HepG2 (cell line): Measurements from ENCODE around the gene ZC3H7B. TPM values are rescaled to one million over a fixed set of nuclear protein-coding genes. Genes with fewer than 3 reads are reported as not detected.

Experiments
- ATAC-seq: fragments of 200-7000 bp; cut with Tn5 transposase; 3 replicates; pipeline ENCODE4 v1.9.1; 2020; ENCODE audit warnings: mild to moderate bottlenecking, moderate library complexity
- BruUV-seq: library from RNA; stranded (reverse); fragments of 400-500 nt; replicated peaks from 2 replicates; lab custom pipeline; 2021; lab: Mats Ljungman, UMichigan
- CTCF ChIA-PET: fragments of 300-600 bp; formaldehyde crosslinking; extraction: SDS; loops from one replicate; lab custom pipeline; 2021; ENCODE audit warnings: low total read pairs, inconsistent platforms, low intra/inter-chr PET ratio; lab: Yijun Ruan, JAX
- POLR2A ChIA-PET: fragments of 350-600 bp; sonication (Branson Sonifier 250); formaldehyde crosslinking; loops from one replicate; lab custom pipeline; 2020; ENCODE audit warnings: antibody characterized with exemption, inconsistent platforms; lab: Yijun Ruan, JAX
- DNase-seq: peaks from one replicate; pipeline ENCODE4 v3.0.0-alpha.2; 2015; ENCODE audit warnings: low spot score
- FAIRE-seq: peaks from 3 replicates; lab custom pipeline; 2011; peaks lifted over from hg19 to GRCh38; lab: Jason Lieb, UNC
- H2AFZ ChIP-seq: one replicate; pipeline ENCODE4 v1.6.1; 2011; ENCODE audit warnings: low read length, inconsistent platforms
- H3K27ac ChIP-seq: fragments of 300-600 bp; 3 replicates; pipeline ENCODE4 v1.8.0; 2011; ENCODE audit warnings: mixed run types, mild to moderate bottlenecking, mixed read lengths, low read length, inconsistent platforms; ENCODE audit not compliant: insufficient read depth; ENCODE audit errors: extremely low read length
- H3K27me3 ChIP-seq, 2 experiments: fragments of 200-600 bp in 1 of 2; 2 replicates in 1 of 2; 3 replicates in 1 of 2; pipeline versions ENCODE4 v1.6.0 to v1.8.0; 2011; ENCODE audit warnings: low read length in 2 of 2, mild to moderate bottlenecking in 2 of 2, moderate library complexity in 2 of 2, inconsistent platforms in 1 of 2; ENCODE audit not compliant: insufficient read depth in 2 of 2, control insufficient read depth in 1 of 2
- H3K36me3 ChIP-seq, 2 experiments: fragments of 200-600 bp in 1 of 2; replicated peaks in 1 of 2; 2 replicates in 1 of 2; 3 replicates in 1 of 2; pipeline versions ENCODE4 v1.5.1 to v1.8.0; 2011; ENCODE audit warnings: low read length in 2 of 2, inconsistent platforms in 1 of 2; ENCODE audit not compliant: insufficient read depth in 2 of 2, control insufficient read depth in 1 of 2
- H3K4me1 ChIP-seq: 2 replicates; pipeline ENCODE4 v1.5.1; 2012; ENCODE audit warnings: low read length, inconsistent platforms; ENCODE audit not compliant: insufficient read depth
- H3K4me2 ChIP-seq: 2 replicates; pipeline ENCODE4 v1.6.0; 2011; ENCODE audit warnings: low read depth, low read length, inconsistent platforms
- H3K4me3 ChIP-seq, 3 experiments: fragments of 200-600 bp in 1 of 3; sonication (generic), shearing (Covaris generic) in 1 of 3; replicated peaks in 1 of 3; 2 replicates each; pipeline ENCODE4 v1.5.1; 2011 to 2016; ENCODE audit warnings: low read length in 3 of 3, inconsistent platforms in 2 of 3, low read depth in 2 of 3, mild to moderate bottlenecking in 2 of 3, control low read depth in 1 of 3, mixed read lengths in 1 of 3; ENCODE audit not compliant: insufficient read depth in 1 of 3
- H3K79me2 ChIP-seq: one replicate; pipeline ENCODE4 v1.6.1; 2011; ENCODE audit warnings: low read length, inconsistent platforms; ENCODE audit not compliant: insufficient read depth
- H3K9ac ChIP-seq: 2 replicates; pipeline ENCODE4 v1.6.0; 2011; ENCODE audit warnings: mild to moderate bottlenecking, low read depth, low read length, inconsistent platforms; ENCODE audit not compliant: insufficient read depth
- H3K9me3 ChIP-seq: 2 replicates; pipeline ENCODE4 v1.5.1; 2012; ENCODE audit warnings: mild to moderate bottlenecking, low read length
- H4K20me1 ChIP-seq: 2 replicates; pipeline ENCODE4 v1.6.0; 2011; ENCODE audit warnings: inconsistent platforms, mild to moderate bottlenecking, low read length, moderate library complexity; ENCODE audit not compliant: insufficient read depth
- BRF2 ChIP-seq: sonication (generic); formaldehyde crosslinking; IDR thresholded peaks from 2 replicates; pipeline ENCODE4 v1.8.1; 2022; ENCODE audit warnings: mild to moderate bottlenecking, missing genetic modification reagents
- NAIF1 ChIP-seq: sonication (generic); formaldehyde crosslinking; IDR thresholded peaks from 2 replicates; pipeline ENCODE4 v1.5.0; 2020; ENCODE audit warnings: mild to moderate bottlenecking, missing genetic modification reagents, borderline replicate concordance
- RERE ChIP-seq: IDR thresholded peaks from 2 replicates; pipeline ENCODE4 v1.6.1; 2016; ENCODE audit warnings: low read depth, missing genetic modification reagents, missing compliant biosample characterization
- SP4 ChIP-seq: sonication (generic); formaldehyde crosslinking; IDR thresholded peaks from 2 replicates; pipeline ENCODE4 v1.8.1; 2023; ENCODE audit warnings: mild to moderate bottlenecking, missing genetic modification reagents
- TCF12 ChIP-seq, 2 experiments: fragments of 450-650 bp in 1 of 2; sonication (generic) in 1 of 2; formaldehyde crosslinking in 1 of 2; IDR thresholded peaks; 2 replicates each; pipeline versions ENCODE4 v1.6.1 to v1.8.0; 2017 to 2022; ENCODE audit warnings: antibody characterized with exemption in 1 of 2, mild to moderate bottlenecking in 1 of 2, missing genetic modification reagents in 1 of 2, moderate library complexity in 1 of 2
- TP53 ChIP-seq: sonication (generic); formaldehyde crosslinking; conservative IDR thresholded peaks from 2 replicates; pipeline ENCODE4 v1.4.0; 2020; ENCODE audit warnings: missing genetic modification reagents
- ZNF263 ChIP-seq: sonication (generic); formaldehyde crosslinking; IDR thresholded peaks from 2 replicates; pipeline ENCODE4 v1.4.0; 2020; ENCODE audit warnings: missing genetic modification reagents
- WGBS: methylation state at CpG from one replicate; pipeline ENCODE4 v1.1.6; 2017; ENCODE audit warnings: low lambda C conversion rate; 5-methylcytosine and 5-hydroxymethylcytosine counted together
- in situ Hi-C: cut with HindIII; loops from 2 replicates; pipeline ENCODE4 v1.10.0; 2017; ENCODE audit warnings: low pct_unique_long_range_greater_than_20kb; ENCODE audit not compliant: extremely low pct_ligation_motif_present
- intact Hi-C: fragments of 100-400 bp; cut with micrococcal nuclease; formaldehyde crosslinking; loops from one replicate; pipeline ENCODE4 v1.10.0; 2022; ENCODE audit not compliant: unreplicated experiment
- polyA plus RNA-seq, 8 experiments: library from polyadenylated mRNA; depleted of rRNA in 3 of 8; stranded (reverse) in 7 of 8; unstranded in 1 of 8; fragments of >200 nt; fragmentation: Illumina TruSeq in 4 of 8; extraction: Trizol in 4 of 8; gene quantifications; 2 replicates each; pipeline versions ENCODE4 v1.2.1 to v1.2.3, GENCODE V29; 2011 to 2016; ENCODE audit warnings: low read depth in 4 of 8, missing spikeins in 1 of 8, mixed read lengths in 1 of 8; ENCODE audit not compliant: insufficient read depth in 1 of 8
- total RNA-seq, 5 experiments: library from RNA; depleted of rRNA; stranded (reverse); fragments of >200 nt; fragmentation: Illumina TruSeq; extraction: Trizol; gene quantifications; 2 replicates each; pipeline ENCODE4 v1.2.3, GENCODE V29; 2016; ENCODE audit warnings: low read depth in 1 of 5

The ZC3H7B gene
- total and polyA plus RNA-seq, 2 of the 13 experiments (the other 11 are each of a cell fraction or from before 2014, with no cell fraction given): 26.4 to 37.2 TPM

- TF ChIP-seq SP4 (CRISPR knock-in tag) (no peak), NAIF1 (CRISPR knock-in tag) (no peak), BRF2 (CRISPR knock-in tag) (no peak), RERE (no peak), TCF12 (IDR thresholded peaks at IDR 0.05) (no peak), TCF12 (CRISPR knock-in tag; IDR thresholded peaks at IDR 0.05) (no peak), ZNF263 (CRISPR knock-in tag) (no peak), TP53 (CRISPR knock-in tag) (no peak)
- Histone ChIP-seq H3K9me3 (no peaks in the 10 kb centered on the region), H3K4me1 (peaks cover 53% of the 10 kb centered on the region), H4K20me1 (no peaks in the 10 kb centered on the region), H3K4me2 (no peak overlapping the region), H2AFZ (no peak overlapping the region), H3K9ac (no peak overlapping the region), H3K36me3 (peaks cover 2 to 17% of the 10 kb centered on the region in 2 experiments; a peak in 3 of 5 replicates), H3K79me2 (no peaks in the 10 kb centered on the region), H3K27me3 (no peaks in the 10 kb centered on the region), H3K27ac (peak overlapping the region; percentile 92), H3K4me3 (no peak overlapping the region)
- in situ Hi-C loops: no loop called here
- intact Hi-C loops: no loop called here
- no peak for ATAC-seq
- FAIRE-seq: no peak
- BruUV-seq: no TSS peak
- WGBS: 97% methylated on average over 22 of the region's 37 CpGs
- ChIA-PET CTCF (no interaction called here), POLR2A (interaction anchor here (1.1 to 4.8 kb wide), 3 partner anchors 13 to 50 kb away, joined by 3 to 60 read pairs (median 10); partner anchors contain the start of genes TEF and TOB2)
- DNase-seq: no peak
Observed at GRCh38 chr22:41395531-41396240, 94.4 kb downstream of the ZC3H7B start.
